ENCODE data around the gene SHISA2.

- TF ChIP-seq, protein P1, sequence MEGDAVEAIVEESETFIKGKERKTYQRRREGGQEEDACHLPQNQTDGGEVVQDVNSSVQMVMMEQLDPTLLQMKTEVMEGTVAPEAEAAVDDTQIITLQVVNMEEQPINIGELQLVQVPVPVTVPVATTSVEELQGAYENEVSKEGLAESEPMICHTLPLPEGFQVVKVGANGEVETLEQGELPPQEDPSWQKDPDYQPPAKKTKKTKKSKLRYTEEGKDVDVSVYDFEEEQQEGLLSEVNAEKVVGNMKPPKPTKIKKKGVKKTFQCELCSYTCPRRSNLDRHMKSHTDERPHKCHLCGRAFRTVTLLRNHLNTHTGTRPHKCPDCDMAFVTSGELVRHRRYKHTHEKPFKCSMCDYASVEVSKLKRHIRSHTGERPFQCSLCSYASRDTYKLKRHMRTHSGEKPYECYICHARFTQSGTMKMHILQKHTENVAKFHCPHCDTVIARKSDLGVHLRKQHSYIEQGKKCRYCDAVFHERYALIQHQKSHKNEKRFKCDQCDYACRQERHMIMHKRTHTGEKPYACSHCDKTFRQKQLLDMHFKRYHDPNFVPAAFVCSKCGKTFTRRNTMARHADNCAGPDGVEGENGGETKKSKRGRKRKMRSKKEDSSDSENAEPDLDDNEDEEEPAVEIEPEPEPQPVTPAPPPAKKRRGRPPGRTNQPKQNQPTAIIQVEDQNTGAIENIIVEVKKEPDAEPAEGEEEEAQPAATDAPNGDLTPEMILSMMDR (conservative IDR thresholded peaks at IDR 0.05 in 1 of 2, IDR thresholded peaks at IDR 0.05 in 1 of 2; ENCODE audit: extremely low read depth in 1 of 2, insufficient read depth in 1 of 2, low read depth in 1 of 2, low read length in 2 of 2): no peak
- no peak for TF ChIP-seq EZH2 (IDR thresholded peaks at IDR 0.05; ENCODE audit: borderline replicate concordance, low read length)
Measured at GRCh38 chr13:26034018-26034417, 17.8 kb downstream of the SHISA2 start.

All from mammary epithelial cell (primary cell).